HEK293 (cell line): ENCODE results near the gene PTER.

Experiments
- FEZF1 ChIP-seq: fragments of 450-650 bp; formaldehyde crosslinking; IDR thresholded peaks from 2 replicates; pipeline ENCODE4 v1.5.1; 2016; ENCODE audit warnings: missing biosample characterization, missing genetic modification characterization
- KLF17 ChIP-seq: fragments of 450-650 bp; formaldehyde crosslinking; IDR thresholded peaks from 2 replicates; pipeline ENCODE4 v1.5.1; 2016; ENCODE audit warnings: missing biosample characterization, missing genetic modification characterization
- MYNN ChIP-seq: fragments of 450-650 bp; formaldehyde crosslinking; IDR thresholded peaks from 2 replicates; pipeline ENCODE4 v1.5.1; 2016; ENCODE audit warnings: missing biosample characterization, missing genetic modification characterization, borderline replicate concordance
- PRDM4 ChIP-seq: fragments of 450-650 bp; formaldehyde crosslinking; IDR thresholded peaks from 2 replicates; pipeline ENCODE4 v1.5.1; 2017; ENCODE audit warnings: missing biosample characterization, missing genetic modification characterization
- REPIN1 ChIP-seq: fragments of 450-650 bp; formaldehyde crosslinking; IDR thresholded peaks from 2 replicates; pipeline ENCODE4 v1.5.1; 2017; ENCODE audit warnings: missing biosample characterization, missing genetic modification characterization, low read depth
- SP2 ChIP-seq: fragments of 450-650 bp; formaldehyde crosslinking; IDR thresholded peaks from 2 replicates; pipeline ENCODE4 v1.5.1; 2016; ENCODE audit warnings: missing biosample characterization, missing genetic modification characterization
- TRIM28 ChIP-seq: IDR thresholded peaks from 2 replicates; pipeline ENCODE4 v1.6.1; 2011; ENCODE audit warnings: low read length, control low read depth, borderline replicate concordance
- WT1 ChIP-seq: fragments of 450-650 bp; formaldehyde crosslinking; IDR thresholded peaks from 2 replicates; pipeline ENCODE4 v1.5.1; 2016; ENCODE audit warnings: missing biosample characterization, missing genetic modification characterization
- YY2 ChIP-seq: fragments of 450-650 bp; formaldehyde crosslinking; IDR thresholded peaks from 2 replicates; pipeline ENCODE4 v1.5.1; 2016; ENCODE audit warnings: missing biosample characterization, missing genetic modification characterization
- ZBTB26 ChIP-seq: fragments of 450-650 bp; formaldehyde crosslinking; optimal IDR thresholded peaks from 2 replicates; pipeline ENCODE3; 2016; ENCODE audit warnings: missing biosample characterization, mild to moderate bottlenecking, missing genetic modification characterization
- ZIC2 ChIP-seq: fragments of 450-650 bp; formaldehyde crosslinking; IDR thresholded peaks from 2 replicates; pipeline ENCODE4 v1.5.1; 2016; ENCODE audit warnings: missing biosample characterization, missing genetic modification characterization
- ZNF140 ChIP-seq: fragments of 450-650 bp; formaldehyde crosslinking; IDR thresholded peaks from 2 replicates; pipeline ENCODE4 v1.5.1; 2016; ENCODE audit warnings: missing biosample characterization, missing genetic modification characterization
- ZNF16 ChIP-seq: fragments of 450-650 bp; formaldehyde crosslinking; IDR thresholded peaks from 2 replicates; pipeline ENCODE4 v1.5.1; 2016; ENCODE audit warnings: low read depth, missing biosample characterization, missing genetic modification characterization
- ZNF211 ChIP-seq: fragments of 450-650 bp; formaldehyde crosslinking; IDR thresholded peaks from 2 replicates; pipeline ENCODE4 v1.5.1; 2016; ENCODE audit warnings: low read depth, missing biosample characterization, missing genetic modification characterization
- ZNF266 ChIP-seq: fragments of 450-650 bp; formaldehyde crosslinking; IDR thresholded peaks from 2 replicates; pipeline ENCODE4 v1.5.1; 2016; ENCODE audit warnings: missing biosample characterization, missing genetic modification characterization, low read depth
- ZNF274 ChIP-seq, 2 experiments: fragments of 200-500 bp in 1 of 2; fragments of 450-650 bp in 1 of 2; sonication (Bioruptor generic) in 1 of 2; formaldehyde crosslinking in 1 of 2; IDR thresholded peaks; 2 replicates each; pipeline versions ENCODE4 v1.5.1 to v1.6.1; 2014 to 2016; ENCODE audit warnings: borderline replicate concordance in 1 of 2, inconsistent platforms in 1 of 2, low read length in 1 of 2, missing biosample characterization in 1 of 2, missing genetic modification characterization in 1 of 2
- ZNF302 ChIP-seq: fragments of 450-650 bp; formaldehyde crosslinking; IDR thresholded peaks from 2 replicates; pipeline ENCODE4 v1.5.1; 2016; ENCODE audit warnings: missing biosample characterization, missing genetic modification characterization, low read depth
- ZNF324 ChIP-seq: fragments of 450-650 bp; formaldehyde crosslinking; IDR thresholded peaks from 2 replicates; pipeline ENCODE4 v1.5.1; 2016; ENCODE audit warnings: missing biosample characterization, missing genetic modification characterization
- ZNF394 ChIP-seq: fragments of 450-650 bp; formaldehyde crosslinking; IDR thresholded peaks from 2 replicates; pipeline ENCODE4 v1.5.1; 2016; ENCODE audit warnings: missing biosample characterization, missing genetic modification characterization, mild to moderate bottlenecking, moderate library complexity, borderline replicate concordance
- ZNF404 ChIP-seq: fragments of 450-650 bp; formaldehyde crosslinking; IDR thresholded peaks from 2 replicates; pipeline ENCODE4 v1.5.1; 2017; ENCODE audit warnings: missing biosample characterization, missing genetic modification characterization
- ZNF449 ChIP-seq: fragments of 450-650 bp; formaldehyde crosslinking; IDR thresholded peaks from 2 replicates; pipeline ENCODE4 v1.5.1; 2017; ENCODE audit warnings: missing biosample characterization, mild to moderate bottlenecking, missing genetic modification characterization, moderate library complexity
- ZNF521 ChIP-seq: fragments of 450-650 bp; formaldehyde crosslinking; IDR thresholded peaks from 2 replicates; pipeline ENCODE4 v1.5.1; 2017; ENCODE audit warnings: missing biosample characterization, mild to moderate bottlenecking, missing genetic modification characterization
- ZNF558 ChIP-seq: fragments of 450-650 bp; formaldehyde crosslinking; IDR thresholded peaks from 2 replicates; pipeline ENCODE4 v1.5.1; 2016; ENCODE audit warnings: missing biosample characterization, missing genetic modification characterization
- ZNF571 ChIP-seq: fragments of 450-650 bp; formaldehyde crosslinking; IDR thresholded peaks from 2 replicates; pipeline ENCODE4 v1.5.0; 2017; ENCODE audit warnings: missing biosample characterization, missing genetic modification characterization
- ZNF580 ChIP-seq: fragments of 450-650 bp; formaldehyde crosslinking; IDR thresholded peaks from 2 replicates; pipeline ENCODE4 v1.5.1; 2016; ENCODE audit warnings: missing biosample characterization, missing genetic modification characterization
- ZNF596 ChIP-seq: fragments of 450-650 bp; IDR thresholded peaks from 2 replicates; pipeline ENCODE4 v1.5.0; 2018; ENCODE audit warnings: missing biosample characterization, mild to moderate bottlenecking, missing genetic modification characterization, moderate library complexity
- ZNF621 ChIP-seq: fragments of 450-650 bp; formaldehyde crosslinking; IDR thresholded peaks from 2 replicates; pipeline ENCODE4 v1.5.1; 2017; ENCODE audit warnings: missing biosample characterization, missing genetic modification characterization
- ZNF626 ChIP-seq: fragments of 450-650 bp; sonication (Bioruptor Pico); formaldehyde crosslinking; IDR thresholded peaks from 2 replicates; pipeline ENCODE4 v1.5.1; 2018; ENCODE audit warnings: missing biosample characterization, missing genetic modification characterization, inconsistent platforms
- ZNF660 ChIP-seq: fragments of 450-650 bp; IDR thresholded peaks from 2 replicates; pipeline ENCODE4 v1.5.1; 2018; ENCODE audit warnings: missing biosample characterization, mild to moderate bottlenecking, missing genetic modification characterization
- ZNF707 ChIP-seq: fragments of 450-650 bp; formaldehyde crosslinking; IDR thresholded peaks from 2 replicates; pipeline ENCODE4 v1.5.1; 2016; ENCODE audit warnings: missing biosample characterization, missing genetic modification characterization
- ZSCAN23 ChIP-seq: fragments of 450-650 bp; formaldehyde crosslinking; IDR thresholded peaks from 2 replicates; pipeline ENCODE4 v1.5.1; 2016; ENCODE audit warnings: missing biosample characterization, missing genetic modification characterization
- ZSCAN4 ChIP-seq: fragments of 450-650 bp; formaldehyde crosslinking; IDR thresholded peaks from 2 replicates; pipeline ENCODE4 v1.5.1; 2017; ENCODE audit warnings: missing biosample characterization, missing genetic modification characterization

PTER gene

GRCh38 chr10:16436758-16437539 lies at the start of gene PTER (continued):
- TF ChIP-seq ZNF449 (no peak), ZNF16 (tag by site-specific recombination) (no peak; the same call in 1 of the 2 replicates), ZNF266 (tag by site-specific recombination) (no peak), YY2 (tag by site-specific recombination) (no peak), ZNF571 (tag by site-specific recombination) (no peak), ZNF404 (tag by site-specific recombination) (no peak), FEZF1 (tag by site-specific recombination) (peak; percentile 38; the same call in 1 of the 2 replicates), PRDM4 (peak; percentile 41; the same call in 1 of the 2 replicates), ZNF596 (no peak), TRIM28 (peak; percentile 62; the same call in 1 of the 2 replicates), ZSCAN4 (tag by site-specific recombination) (no peak), ZNF626 (no peak), ZBTB26 (peak; percentile 31), ZNF580 (tag by site-specific recombination) (peak; percentile 59; the same call in 1 of the 2 replicates), ZNF707 (tag by site-specific recombination) (no peak), ZNF302 (tag by site-specific recombination) (no peak), ZSCAN23 (tag by site-specific recombination) (peak; percentile 80; the same call in 1 of the 2 replicates), ZNF394 (tag by site-specific recombination) (0 out of 2 replicates have a peak, but pooled peaks have one; percentile 49), ZIC2 (tag by site-specific recombination) (peak; percentile 66; the same call in 1 of the 2 replicates), MYNN (no peak), ZNF558 (no peak), ZNF211 (tag by site-specific recombination) (no peak), ZNF140 (tag by site-specific recombination) (no peak), KLF17 (tag by site-specific recombination) (peak; percentile 59; the same call in 1 of the 2 replicates), ZNF521 (no peak), ZNF274 (IDR thresholded peaks at IDR 0.05; ENCODE audit: low read length) (no peak), ZNF274 (tag by site-specific recombination; IDR thresholded peaks at IDR 0.05; ENCODE audit: borderline replicate concordance) (no peak), ZNF621 (no peak), SP2 (tag by site-specific recombination) (peak; percentile 97), REPIN1 (tag by site-specific recombination) (0 out of 2 replicates have a peak, but pooled peaks have one; percentile 54), ZNF324 (tag by site-specific recombination) (peak; percentile 50; the same call in 1 of the 2 replicates), ZNF660 (tag by site-specific recombination) (peak; percentile 85), WT1 (tag by site-specific recombination) (peak; percentile 38; the same call in 1 of the 2 replicates)
